Measurements from ENCODE around the gene SRSF4. TPM values are rescaled to one million over a fixed set of nuclear protein-coding genes. Genes with fewer than 3 reads are reported as not detected.
A peak's percentile ranks its signal among the peaks of the same experiment; 100 is the strongest.

Gene SRSF4
- total RNA-seq, 4 donors from 2014 or later, result 67.1 to 94.7 (median 85.2) TPM

DNA sequence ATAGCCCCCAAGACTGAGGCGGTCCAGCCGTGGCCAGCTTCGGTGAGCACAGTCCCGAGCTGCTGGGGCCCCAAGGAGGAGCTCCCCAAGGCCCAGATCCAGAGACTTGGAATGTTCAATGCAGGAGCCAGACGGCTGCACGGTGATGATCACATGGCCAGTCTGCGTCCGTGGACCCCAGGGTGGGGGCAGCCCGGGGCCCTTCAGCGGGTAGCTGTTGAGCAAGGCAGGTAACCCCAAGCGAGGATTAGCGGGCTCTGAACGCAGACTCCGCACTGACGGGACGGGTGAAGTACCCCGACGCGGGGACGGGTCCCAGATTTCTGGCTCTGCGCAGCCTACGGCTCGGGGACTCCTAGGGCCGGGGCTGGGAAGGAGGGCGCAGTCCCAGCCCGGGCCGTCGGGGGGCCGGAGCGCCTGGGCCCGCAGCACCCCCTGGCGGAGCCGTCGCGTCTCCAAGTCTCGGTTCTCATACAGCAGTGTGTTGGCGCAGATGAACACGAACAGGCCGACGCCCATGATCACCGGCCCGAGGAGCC lies 60.7 kb downstream of the SRSF4 start:
- Histone ChIP-seq H3K9me3 (no peaks in the 10 kb centered on the region), H3K27ac (no peak overlapping the region), H3K36me3 (peaks cover 0 to 4% of the 10 kb centered on the region in 2 donors), H3K4me1 (peaks cover 26 to 33% of the 10 kb centered on the region in 2 donors), H3K4me3 (replicated peaks in 1 of 3) (peak overlapping the region in 1 of 3 donors; percentile 50), H3K27me3 (peaks cover 7% of the 10 kb centered on the region)
- TF ChIP-seq POLR2A (IDR thresholded peaks at IDR 0.05), result no peak
- TF ChIP-seq, protein P1, sequence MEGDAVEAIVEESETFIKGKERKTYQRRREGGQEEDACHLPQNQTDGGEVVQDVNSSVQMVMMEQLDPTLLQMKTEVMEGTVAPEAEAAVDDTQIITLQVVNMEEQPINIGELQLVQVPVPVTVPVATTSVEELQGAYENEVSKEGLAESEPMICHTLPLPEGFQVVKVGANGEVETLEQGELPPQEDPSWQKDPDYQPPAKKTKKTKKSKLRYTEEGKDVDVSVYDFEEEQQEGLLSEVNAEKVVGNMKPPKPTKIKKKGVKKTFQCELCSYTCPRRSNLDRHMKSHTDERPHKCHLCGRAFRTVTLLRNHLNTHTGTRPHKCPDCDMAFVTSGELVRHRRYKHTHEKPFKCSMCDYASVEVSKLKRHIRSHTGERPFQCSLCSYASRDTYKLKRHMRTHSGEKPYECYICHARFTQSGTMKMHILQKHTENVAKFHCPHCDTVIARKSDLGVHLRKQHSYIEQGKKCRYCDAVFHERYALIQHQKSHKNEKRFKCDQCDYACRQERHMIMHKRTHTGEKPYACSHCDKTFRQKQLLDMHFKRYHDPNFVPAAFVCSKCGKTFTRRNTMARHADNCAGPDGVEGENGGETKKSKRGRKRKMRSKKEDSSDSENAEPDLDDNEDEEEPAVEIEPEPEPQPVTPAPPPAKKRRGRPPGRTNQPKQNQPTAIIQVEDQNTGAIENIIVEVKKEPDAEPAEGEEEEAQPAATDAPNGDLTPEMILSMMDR (IDR thresholded peaks at IDR 0.05), result peak in 5 of 6 experiments; percentile 9 to 49 (median 31)
- WGBS, 2 donors, result 11 to 26% methylated on average over 7 to 9 of the region's 42 CpGs
- intact Hi-C loops (cut with DNase I), result no loop called here
- peak; percentile 23 to 31 for DNase-seq

DNA sequence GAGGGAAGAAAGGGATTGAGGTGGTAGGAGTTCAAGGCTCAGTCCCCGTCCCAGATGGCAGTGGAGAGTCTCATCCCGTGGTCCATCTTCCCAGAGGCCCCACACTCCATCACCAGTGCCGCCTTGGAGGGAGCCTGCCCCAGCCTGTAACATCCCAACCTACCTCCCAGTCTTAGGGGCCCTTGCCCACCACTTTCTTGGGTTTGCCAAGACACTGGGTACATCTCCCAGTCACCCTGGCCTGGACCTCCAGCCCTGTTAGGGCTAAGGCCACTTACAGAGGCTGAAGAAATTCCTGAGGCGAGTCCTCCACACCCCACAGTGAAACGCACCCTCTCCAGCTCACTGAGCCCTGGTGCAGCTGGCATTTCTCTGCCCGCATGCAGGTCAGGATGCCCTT lies 61.3 kb downstream of the SRSF4 start:
- Histone ChIP-seq H3K36me3 (peaks cover 0 to 10% of the 10 kb centered on the region in 2 donors), H3K9me3 (no peaks in the 10 kb centered on the region), H3K4me1 (peaks cover 26 to 33% of the 10 kb centered on the region in 2 donors), H3K27ac (no peak overlapping the region), H3K4me3 (replicated peaks in 1 of 3) (no peak overlapping the region), H3K27me3 (peaks cover 7% of the 10 kb centered on the region)
- WGBS, 2 donors, result 96 to 97% methylated on average over 4 to 6 of the region's 6 CpGs
- intact Hi-C loops (cut with DNase I), result no loop called here
- no peak for TF ChIP-seq POLR2A (IDR thresholded peaks at IDR 0.05)
- TF ChIP-seq, protein P1 (IDR thresholded peaks at IDR 0.05), result no peak
- DNase-seq, result no peak

DNA sequence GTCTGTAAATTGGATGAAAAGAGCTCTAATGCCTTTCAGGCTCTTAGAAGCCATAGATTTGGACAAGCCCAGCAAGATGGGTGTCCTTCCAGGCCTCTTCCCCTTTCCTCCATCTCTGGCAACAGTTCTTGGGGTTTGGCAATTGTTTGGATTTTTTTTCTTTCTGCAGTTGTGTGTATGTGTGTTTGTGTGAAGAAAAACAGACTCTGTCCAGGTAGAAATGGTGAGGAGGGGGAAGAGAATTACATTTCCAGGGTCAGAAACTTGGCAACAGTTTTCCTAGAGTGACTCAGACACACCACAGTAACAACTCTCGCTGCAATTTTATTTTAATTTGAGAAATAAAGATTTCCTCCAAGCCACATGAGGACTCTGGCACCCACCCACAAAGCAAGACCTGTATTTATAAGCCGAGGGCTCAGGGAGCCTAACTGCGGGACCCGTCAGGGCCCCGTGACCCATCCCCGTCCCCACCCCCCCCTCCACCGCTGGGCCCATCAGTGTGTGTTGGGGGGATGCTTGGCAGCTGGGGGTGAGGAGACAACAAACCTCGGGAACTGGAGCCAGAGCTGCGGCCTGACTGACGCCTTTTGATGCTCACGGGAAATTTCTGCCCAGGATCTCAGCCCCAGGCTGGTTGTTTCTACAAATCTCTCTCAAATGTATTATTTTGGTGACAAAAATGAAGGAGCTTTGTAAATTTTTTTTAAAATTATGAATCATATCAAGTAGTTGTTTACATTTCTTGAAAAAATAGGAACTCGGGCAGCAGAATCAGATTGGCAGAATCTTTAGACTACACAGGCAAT lies 62.4 kb downstream of the SRSF4 start:
- Histone ChIP-seq H3K4me1 (peaks cover 17 to 25% of the 10 kb centered on the region in 2 donors), H3K9me3 (no peaks in the 10 kb centered on the region), H3K27me3 (peaks cover 7% of the 10 kb centered on the region), H3K27ac (no peak overlapping the region), H3K4me3 (replicated peaks in 1 of 3) (no peak overlapping the region), H3K36me3 (peaks cover 0 to 10% of the 10 kb centered on the region in 2 donors)
- TF ChIP-seq, protein P1 (IDR thresholded peaks at IDR 0.05), result no peak
- TF ChIP-seq POLR2A (IDR thresholded peaks at IDR 0.05), result no peak
- DNase-seq, result no peak
- intact Hi-C loops (cut with DNase I), result no loop called here
- 87 to 94% methylated on average over 12 of the region's 12 CpGs for WGBS, 2 donors

DNA sequence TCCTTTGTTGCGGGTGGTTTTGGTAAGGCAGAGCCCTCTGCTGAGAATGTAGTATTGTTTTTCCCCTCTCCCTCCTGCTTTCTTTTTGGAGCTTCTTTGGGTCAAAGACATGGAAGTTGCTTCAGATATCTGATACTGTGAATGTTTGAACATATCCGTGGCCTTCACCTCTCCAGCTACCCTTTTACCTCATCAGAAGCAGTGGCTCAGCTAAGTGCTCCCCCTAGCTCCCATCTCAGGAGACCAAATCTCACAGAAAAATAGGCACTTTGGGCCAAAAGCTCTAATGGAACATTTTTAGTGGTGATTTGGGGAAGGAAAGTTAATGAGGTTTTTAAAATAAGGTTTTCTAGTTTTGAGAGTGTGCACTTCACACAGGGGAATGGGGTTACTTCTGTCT lies 64.3 kb downstream of the SRSF4 start:
- no peak for DNase-seq
- peaks cover 8 to 10% of the 10 kb centered on the region in 2 donors for H3K36me3 ChIP-seq
- H3K4me3 ChIP-seq (replicated peaks in 1 of 3), result no peak overlapping the region
- intact Hi-C loops (cut with DNase I), result no loop called here
- no peaks in the 10 kb centered on the region for H3K9me3 ChIP-seq
- WGBS, 2 donors, result 82 to 90% methylated on average over 2 of the region's 2 CpGs
- TF ChIP-seq POLR2A (IDR thresholded peaks at IDR 0.05), result no peak
- TF ChIP-seq, protein P1 (IDR thresholded peaks at IDR 0.05), result no peak
- peaks cover 7 to 8% of the 10 kb centered on the region in 2 donors for H3K4me1 ChIP-seq
- H3K27ac ChIP-seq, result no peak overlapping the region
- peaks cover 7% of the 10 kb centered on the region for H3K27me3 ChIP-seq

DNA sequence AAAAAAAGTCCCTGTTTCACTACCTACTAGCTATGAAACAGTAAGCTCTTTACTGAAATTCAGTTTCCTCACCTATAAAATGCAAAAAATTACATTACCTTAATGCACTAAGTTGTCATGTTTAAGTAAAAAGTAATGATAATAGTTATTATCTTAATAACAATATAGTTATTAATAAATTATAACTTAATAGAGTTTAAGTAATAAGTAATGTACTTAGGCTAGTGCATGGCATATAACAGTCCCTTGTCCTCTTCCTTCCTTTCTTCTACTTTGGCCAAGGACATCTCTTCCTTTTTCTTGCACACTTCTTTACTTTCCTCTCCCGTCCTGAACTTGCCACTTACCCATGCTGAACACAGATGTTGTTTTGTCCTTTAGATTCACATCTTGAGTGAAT lies 67.0 kb downstream of the SRSF4 start:
- WGBS, 2 donors, result 97 to 100% methylated on average over 1 of the region's 1 CpG
- H3K27ac ChIP-seq, result no peak overlapping the region
- H3K36me3 ChIP-seq, result peaks cover 12% of the 10 kb centered on the region in 2 donors
- H3K4me1 ChIP-seq, result no peaks in the 10 kb centered on the region
- H3K4me3 ChIP-seq (replicated peaks in 1 of 3), result no peak overlapping the region
- H3K9me3 ChIP-seq, result no peaks in the 10 kb centered on the region
- intact Hi-C loops (cut with DNase I), result no loop called here
- no peak for TF ChIP-seq POLR2A (IDR thresholded peaks at IDR 0.05)
- TF ChIP-seq, protein P1 (IDR thresholded peaks at IDR 0.05), result no peak
- H3K27me3 ChIP-seq, result no peaks in the 10 kb centered on the region
- no peak for DNase-seq

Data from thyroid gland (tissue), 4 donors.